MCF 10A (cell line): ENCODE results near the gene DCLRE1A. TPM values are rescaled to one million over a fixed set of nuclear protein-coding genes. Genes with fewer than 3 reads are reported as not detected.
"Not testable (repeated sequence)": the region's sequence is repeated elsewhere in the genome, so short reads cannot be mapped to it uniquely, and the experiment has no call there.

ENCODE experiments used
- BruUV-seq: library from RNA; stranded (reverse); fragments of 400-500 nt; replicated peaks from 2 replicates; lab custom pipeline; 2021; lab: Mats Ljungman, UMichigan
- CTCF ChIA-PET: fragments of 300-600 bp; sonication (Branson Sonifier 250); formaldehyde crosslinking; extraction: SDS; loops from one replicate; lab custom pipeline; 2021; ENCODE audit warnings: antibody characterized with exemption, inconsistent platforms; lab: Yijun Ruan, JAX
- POLR2A ChIA-PET: fragments of 300-600, 350-650 bp; sonication (Branson Sonifier 250); formaldehyde crosslinking; extraction: SDS; loops from one replicate; lab custom pipeline; 2020; ENCODE audit warnings: antibody characterized with exemption, inconsistent platforms; lab: Yijun Ruan, JAX
- DNase-seq: peaks from one replicate; pipeline ENCODE4 v3.0.0-alpha.2; 2018; ENCODE audit not compliant: unreplicated experiment
- H3K27ac Mint-ChIP-seq: one replicate; pipeline ENCODE4 v1.8.0; 2022; ENCODE audit warnings: mild to moderate bottlenecking, low read depth, mixed read lengths; ENCODE audit not compliant: unreplicated experiment
- H3K27me3 Mint-ChIP-seq: one replicate; pipeline ENCODE4 v1.8.0; 2022; ENCODE audit warnings: mixed read lengths; ENCODE audit not compliant: insufficient read depth, unreplicated experiment
- H3K36me3 Mint-ChIP-seq: one replicate; pipeline ENCODE4 v1.8.0; 2022; ENCODE audit warnings: mild to moderate bottlenecking, moderate library complexity, mixed read lengths; ENCODE audit not compliant: insufficient read depth, unreplicated experiment
- H3K4me1 Mint-ChIP-seq: one replicate; pipeline ENCODE4 v1.8.0; 2022; ENCODE audit warnings: mixed read lengths; ENCODE audit not compliant: insufficient read depth, unreplicated experiment
- H3K4me3 Mint-ChIP-seq: one replicate; pipeline ENCODE4 v1.8.0; 2022; ENCODE audit warnings: mild to moderate bottlenecking, moderate library complexity, mixed read lengths; ENCODE audit not compliant: unreplicated experiment
- H3K9me3 Mint-ChIP-seq: one replicate; pipeline ENCODE4 v1.8.0; 2022; ENCODE audit warnings: mixed read lengths; ENCODE audit not compliant: unreplicated experiment
- CTCF ChIP-seq: fragments of 200-600 bp; IDR thresholded peaks from one replicate; pipeline ENCODE4 v1.8.0; 2022; ENCODE audit warnings: antibody characterized with exemption, mild to moderate bottlenecking; ENCODE audit not compliant: unreplicated experiment
- intact Hi-C: fragments of 100-400 bp; cut with micrococcal nuclease; formaldehyde crosslinking; loops from 2 replicates; pipeline ENCODE4 v1.14.1; 2022
- total RNA-seq: library from RNA; stranded (reverse); gene quantifications from 2 replicates; pipeline ENCODE4 v1.2.3, GENCODE V29; 2022

Gene DCLRE1A
- total RNA-seq, 1 experiment from 2014 or later = 9.0 TPM

- H3K4me1 Mint-ChIP-seq = no peaks in the 10 kb centered on the region
- no TSS peak for BruUV-seq
- no peaks in the 10 kb centered on the region for H3K36me3 Mint-ChIP-seq
- DNase-seq = no peak
- POLR2A ChIA-PET = interaction anchor here (0.7 kb wide), 1 partner anchor 21 kb away, joined by 4 read pairs; no protein-coding TSS in a partner anchor
- no peak overlapping the region for H3K4me3 Mint-ChIP-seq
- intact Hi-C loops = no loop called here
- no peak for TF ChIP-seq CTCF
- CTCF ChIA-PET = interaction anchor here (0.7 kb wide), 1 partner anchor 91 kb away, joined by 3 read pairs; no protein-coding TSS in a partner anchor
- H3K27ac Mint-ChIP-seq = no peak overlapping the region
- no peaks in the 10 kb centered on the region for H3K9me3 Mint-ChIP-seq
- no peaks in the 10 kb centered on the region for H3K27me3 Mint-ChIP-seq
Observed at GRCh38 chr10:113819989-113820388, 33.9 kb downstream of the DCLRE1A start.

GRCh38 chr10:113814700-113815099 is 39.2 kb downstream of the DCLRE1A start:
- peaks cover 26% of the 10 kb centered on the region for H3K27me3 Mint-ChIP-seq
- H3K4me1 Mint-ChIP-seq, H3K4me3 Mint-ChIP-seq, H3K27ac Mint-ChIP-seq, H3K9me3 Mint-ChIP-seq, BruUV-seq, DNase-seq, H3K36me3 Mint-ChIP-seq, POLR2A ChIA-PET, intact Hi-C loops: not testable (repeated sequence)
- CTCF ChIA-PET = interaction anchor here (0.8 kb wide), 1 partner anchor 306 kb away, joined by 3 read pairs; no protein-coding TSS in a partner anchor

- POLR2A ChIA-PET = no interaction called here
- peaks cover 7% of the 10 kb centered on the region for H3K9me3 Mint-ChIP-seq
- peaks cover 56% of the 10 kb centered on the region for H3K27me3 Mint-ChIP-seq
- H3K27ac Mint-ChIP-seq = no peak overlapping the region
- peaks cover 7% of the 10 kb centered on the region for H3K36me3 Mint-ChIP-seq
- intact Hi-C loops = no loop called here
- H3K4me3 Mint-ChIP-seq = no peak overlapping the region
- TF ChIP-seq CTCF = no peak
- CTCF ChIA-PET = interaction anchor here (0.6 to 2.2 kb wide), 5 partner anchors 10 to 295 kb away, joined by 3 to 7 read pairs (median 4); no protein-coding TSS in a partner anchor
- no TSS peak for BruUV-seq
- DNase-seq = no peak
- H3K4me1 Mint-ChIP-seq = no peaks in the 10 kb centered on the region
Observed at GRCh38 chr10:113808168-113808567, 45.7 kb downstream of the DCLRE1A start.

GRCh38 chr10:113806503-113806902 is 47.4 kb downstream of the DCLRE1A start:
- BruUV-seq = no TSS peak
- H3K4me3 Mint-ChIP-seq = no peak overlapping the region
- TF ChIP-seq CTCF = no peak
- peaks cover 40% of the 10 kb centered on the region for H3K27me3 Mint-ChIP-seq
- no peaks in the 10 kb centered on the region for H3K4me1 Mint-ChIP-seq
- CTCF ChIA-PET = interaction anchor here (0.6 to 9.8 kb wide), 3 partner anchors 262 to 384 kb away, joined by 3 to 149 read pairs (median 4); no protein-coding TSS in a partner anchor
- no peaks in the 10 kb centered on the region for H3K9me3 Mint-ChIP-seq
- no peak for DNase-seq
- H3K27ac Mint-ChIP-seq = no peak overlapping the region
- intact Hi-C loops = no loop called here
- POLR2A ChIA-PET = interaction anchor here (0.6 to 0.7 kb wide), 2 partner anchors 255 to 313 kb away, joined by 3 read pairs; no protein-coding TSS in a partner anchor
- H3K36me3 Mint-ChIP-seq = peaks cover 5% of the 10 kb centered on the region
